H1 (cell line): ENCODE measurements around the gene PRR16. TPM values are rescaled to one million over a fixed set of nuclear protein-coding genes. Genes with fewer than 3 reads are reported as not detected.
A peak's percentile ranks its signal among the peaks of the same experiment; 100 is the strongest.

ENCODE experiments used
- CTCF ChIA-PET: fragments of 300-600 bp; sonication (Branson Sonifier 250); formaldehyde crosslinking; loops from one replicate; lab custom pipeline; 2021; ENCODE audit not compliant: partially characterized antibody; lab: Charles Lee
- POLR2A ChIA-PET: fragments of 300-600 bp; sonication (Branson Sonifier 250); formaldehyde crosslinking; loops from one replicate; lab custom pipeline; 2021; ENCODE audit warnings: inconsistent platforms; ENCODE audit not compliant: partially characterized antibody; lab: Charles Lee
- DNase-seq, 2 experiments: peaks; one replicate each; pipeline versions ENCODE4 v3.0.0 to v3.0.0-alpha.2; 2010 to 2022; ENCODE audit warnings: low spot score in 2 of 2, low read depth in 1 of 2, mixed read lengths in 1 of 2
- FAIRE-seq: peaks from 2 replicates; lab custom pipeline; 2011; peaks lifted over from hg19 to GRCh38; lab: Jason Lieb, UNC
- H2AFZ ChIP-seq: 2 replicates; pipeline ENCODE4 v1.8.1; 2012; ENCODE audit warnings: low read length, inconsistent platforms
- H2AK5ac ChIP-seq: 2 replicates; pipeline ENCODE4 v1.6.1; 2013; ENCODE audit warnings: low read depth, low read length
- H2BK120ac ChIP-seq: replicated peaks from 2 replicates; pipeline ENCODE3; 2013; ENCODE audit warnings: low read depth, low read length, inconsistent platforms
- H2BK12ac ChIP-seq: 2 replicates; pipeline ENCODE4 v1.6.1; 2013; ENCODE audit warnings: low read depth, low read length
- H2BK15ac ChIP-seq: 2 replicates; pipeline ENCODE4 v1.6.1; 2013; ENCODE audit warnings: low read length
- H2BK20ac ChIP-seq: 2 replicates; pipeline ENCODE4 v1.6.1; 2013; ENCODE audit warnings: low read length
- H2BK5ac ChIP-seq: 2 replicates; pipeline ENCODE4 v1.6.1; 2013; ENCODE audit warnings: low read depth, low read length
- H3K14ac ChIP-seq: 2 replicates; pipeline ENCODE4 v1.6.1; 2013; ENCODE audit warnings: inconsistent platforms; ENCODE audit not compliant: insufficient read length
- H3K18ac ChIP-seq: 2 replicates; pipeline ENCODE4 v1.6.1; 2013; ENCODE audit warnings: low read length; ENCODE audit errors: extremely low read depth
- H3K23ac ChIP-seq: 2 replicates; pipeline ENCODE4 v1.6.1; 2013; ENCODE audit warnings: inconsistent platforms; ENCODE audit not compliant: insufficient read length
- H3K23me2 ChIP-seq: 2 replicates; pipeline ENCODE4 v1.6.1; 2013; ENCODE audit warnings: low read depth, low read length
- H3K27ac ChIP-seq: 2 replicates; pipeline ENCODE4 v1.6.1; 2011; ENCODE audit warnings: low read depth, low read length, inconsistent platforms
- H3K27me3 ChIP-seq, 4 experiments: replicated peaks in 1 of 4; 1 replicate in 1 of 4; 2 replicates in 3 of 4; pipeline versions ENCODE4 v1.6.1 to v1.8.1; 2011 to 2013; ENCODE audit warnings: low read length in 3 of 4, mild to moderate bottlenecking in 3 of 4, inconsistent platforms in 2 of 4, mixed read lengths in 2 of 4, moderate library complexity in 1 of 4; ENCODE audit not compliant: control insufficient read depth in 3 of 4, insufficient read depth in 3 of 4; ENCODE audit errors: extremely low read depth in 1 of 4
- H3K36me3 ChIP-seq, 4 experiments: 2 replicates each; pipeline versions ENCODE4 v1.6.1 to v1.8.1; 2011 to 2013; ENCODE audit warnings: mild to moderate bottlenecking in 4 of 4, low read length in 3 of 4, moderate library complexity in 2 of 4, control low read depth in 1 of 4, inconsistent platforms in 1 of 4; ENCODE audit not compliant: insufficient read depth in 4 of 4, control insufficient read depth in 2 of 4
- H3K4ac ChIP-seq: replicated peaks from 2 replicates; pipeline ENCODE3; 2013; ENCODE audit warnings: low read length, low read depth, mixed read lengths, inconsistent platforms; ENCODE audit not compliant: insufficient read length
- H3K4me1 ChIP-seq, 4 experiments: replicated peaks in 1 of 4; 1 replicate in 1 of 4; 2 replicates in 3 of 4; pipeline versions ENCODE4 v1.6.1 to v1.8.1; 2011 to 2013; ENCODE audit warnings: low read length in 3 of 4, inconsistent platforms in 2 of 4, mixed read lengths in 1 of 4; ENCODE audit not compliant: insufficient read depth in 4 of 4, control insufficient read depth in 3 of 4
- H3K4me2 ChIP-seq, 2 experiments: 2 replicates each; pipeline versions ENCODE4 v1.6.1 to v1.8.1; 2011 to 2013; ENCODE audit warnings: low read depth in 2 of 2, low read length in 2 of 2, control low read depth in 1 of 2, inconsistent platforms in 1 of 2, mild to moderate bottlenecking in 1 of 2; ENCODE audit not compliant: insufficient read depth in 1 of 2
- H3K4me3 ChIP-seq, 4 experiments: fragments of 200-600, 300-600 bp in 1 of 4; sonication (generic), shearing (Covaris generic), sonication (Bioruptor Twin) in 1 of 4; 2 replicates each; pipeline versions ENCODE4 v1.5.1 to v1.8.1; 2011 to 2016; ENCODE audit warnings: low read length in 4 of 4, low read depth in 3 of 4, control low read depth in 2 of 4, inconsistent platforms in 2 of 4, mild to moderate bottlenecking in 2 of 4, mixed read lengths in 1 of 4, moderate library complexity in 1 of 4; ENCODE audit not compliant: insufficient read depth in 2 of 4; ENCODE audit errors: extremely low read depth in 1 of 4
- H3K56ac ChIP-seq: replicated peaks from 2 replicates; pipeline ENCODE3; 2013; ENCODE audit warnings: low read depth, mild to moderate bottlenecking, mixed read lengths, low read length, inconsistent platforms; ENCODE audit not compliant: insufficient read length
- H3K79me1 ChIP-seq: 2 replicates; pipeline ENCODE4 v1.6.1; 2013; ENCODE audit warnings: low read depth, low read length, control low read depth
- H3K79me2 ChIP-seq, 2 experiments: 2 replicates each; pipeline versions ENCODE4 v1.6.1 to v1.8.1; 2012 to 2013; ENCODE audit warnings: low read length in 2 of 2, mild to moderate bottlenecking in 2 of 2, inconsistent platforms in 1 of 2; ENCODE audit not compliant: insufficient read depth in 2 of 2, control insufficient read depth in 1 of 2
- H3K9ac ChIP-seq, 4 experiments: replicated peaks in 1 of 4; 1 replicate in 1 of 4; 2 replicates in 3 of 4; pipeline versions ENCODE4 v1.6.1 to v1.8.1; 2011 to 2013; ENCODE audit warnings: low read depth in 3 of 4, low read length in 3 of 4, control low read depth in 2 of 4, mild to moderate bottlenecking in 2 of 4, moderate library complexity in 2 of 4, inconsistent platforms in 1 of 4; ENCODE audit errors: extremely low read depth in 1 of 4
- H3K9me3 ChIP-seq, 2 experiments: 2 replicates each; pipeline versions ENCODE4 v1.6.1 to v1.8.1; 2012 to 2013; ENCODE audit warnings: mild to moderate bottlenecking in 2 of 2, moderate library complexity in 2 of 2, control low read depth in 1 of 2, inconsistent platforms in 1 of 2, low read depth in 1 of 2, low read length in 1 of 2, mixed read lengths in 1 of 2; ENCODE audit not compliant: insufficient read depth in 2 of 2
- H4K20me1 ChIP-seq, 2 experiments: replicated peaks in 1 of 2; 2 replicates each; pipeline versions ENCODE3 to v1.8.1; 2011 to 2013; ENCODE audit warnings: inconsistent platforms in 2 of 2, low read length in 2 of 2, mild to moderate bottlenecking in 1 of 2; ENCODE audit not compliant: insufficient read depth in 2 of 2, control insufficient read depth in 1 of 2
- H4K5ac ChIP-seq: 2 replicates; pipeline ENCODE4 v1.6.1; 2013; ENCODE audit warnings: low read length, low read depth, mixed read lengths, inconsistent platforms; ENCODE audit not compliant: insufficient read length
- H4K8ac ChIP-seq: 2 replicates; pipeline ENCODE4 v1.8.0; 2013; ENCODE audit warnings: mild to moderate bottlenecking, moderate library complexity, low read length, inconsistent platforms; ENCODE audit not compliant: insufficient read depth; ENCODE audit errors: extremely low read depth
- H4K91ac ChIP-seq: replicated peaks from 2 replicates; pipeline ENCODE3; 2013; ENCODE audit warnings: low read length, mixed read lengths, inconsistent platforms; ENCODE audit not compliant: insufficient read length
- BACH1 ChIP-seq: IDR thresholded peaks from 2 replicates; pipeline ENCODE4 v1.6.1; 2012; ENCODE audit warnings: low read length, improper control_type of control experiment
- BCL11A ChIP-seq, 2 experiments: IDR thresholded peaks; one replicate each; pipeline ENCODE4 v1.6.1; 2011; ENCODE audit warnings: low read depth in 2 of 2, low read length in 2 of 2, mild to moderate bottlenecking in 2 of 2
- BRCA1 ChIP-seq: IDR thresholded peaks from 2 replicates; pipeline ENCODE4 v1.6.1; 2012; ENCODE audit warnings: low read depth, low read length, improper control_type of control experiment
- KDM1A ChIP-seq: fragments of 200-600, 300-600 bp; sonication (generic); IDR thresholded peaks from 2 replicates; pipeline ENCODE4 v1.7.1; 2016; ENCODE audit warnings: mild to moderate bottlenecking, low read length, borderline replicate concordance
- KDM4A ChIP-seq: IDR thresholded peaks from one replicate; pipeline ENCODE4 v1.7.1; 2012; ENCODE audit warnings: low read depth, mild to moderate bottlenecking, moderate library complexity, low read length, inconsistent platforms; ENCODE audit not compliant: severe bottlenecking
- POLR2A ChIP-seq, 2 experiments: IDR thresholded peaks; 1 replicate in 1 of 2; 2 replicates in 1 of 2; pipeline ENCODE4 v1.6.1; 2011; ENCODE audit warnings: low read depth in 2 of 2, low read length in 2 of 2, mild to moderate bottlenecking in 2 of 2; ENCODE audit errors: control extremely low read depth in 1 of 2
- POLR2AphosphoS5 ChIP-seq: IDR thresholded peaks from 2 replicates; pipeline ENCODE4 v1.6.1; 2011; ENCODE audit warnings: low read depth, low read length
- POU5F1 ChIP-seq: IDR thresholded peaks from 2 replicates; pipeline ENCODE4 v1.6.1; 2011; ENCODE audit warnings: low read depth, mild to moderate bottlenecking, low read length, moderate library complexity
- RNF2 ChIP-seq: fragments of 200-900, 300-1000 bp; sonication (generic); IDR thresholded peaks from 2 replicates; pipeline ENCODE4 v1.7.1; 2016; ENCODE audit warnings: borderline replicate concordance, low read depth, mild to moderate bottlenecking, antibody characterized with exemption, low read length; ENCODE audit not compliant: poor library complexity, severe bottlenecking; ENCODE audit errors: missing control alignments
- SP2 ChIP-seq: IDR thresholded peaks from 2 replicates; pipeline ENCODE4 v1.6.1; 2012; ENCODE audit warnings: mild to moderate bottlenecking, low read length, inconsistent platforms
- SP4 ChIP-seq: IDR thresholded peaks from 2 replicates; pipeline ENCODE4 v1.6.1; 2012; ENCODE audit warnings: low read length, inconsistent platforms
- TAF1 ChIP-seq: IDR thresholded peaks from 2 replicates; pipeline ENCODE4 v1.6.1; 2011; ENCODE audit warnings: mild to moderate bottlenecking, low read depth, low read length
- TAF7 ChIP-seq: optimal IDR thresholded peaks from 2 replicates; pipeline ENCODE3; 2011; ENCODE audit warnings: low read depth, mild to moderate bottlenecking, inconsistent platforms, low read length, moderate library complexity, borderline replicate concordance
- ZNF274 ChIP-seq: IDR thresholded peaks from 2 replicates; pipeline ENCODE4 v1.7.0; 2012; ENCODE audit warnings: low read length, borderline replicate concordance; ENCODE audit errors: extremely low read depth
- WGBS, 2 experiments: shearing (Covaris generic) in 1 of 2; methylation state at CpG; one replicate each; pipeline versions ENCODE4 v1.1.6 to v1.1.7; 2013 to 2015; ENCODE audit warnings: low lambda C conversion rate in 2 of 2, mixed read lengths in 2 of 2, inconsistent platforms in 1 of 2, low coverage in 1 of 2, missing lambda C conversion rate in 1 of 2; ENCODE audit not compliant: insufficient replicate concordance in 2 of 2, insufficient coverage in 1 of 2, insufficient read length in 1 of 2; ENCODE audit errors: extremely low coverage in 1 of 2, missing lambda C conversion rate in 1 of 2; 5-methylcytosine and 5-hydroxymethylcytosine counted together
- polyA plus RNA-seq, 7 experiments: library from polyadenylated mRNA; depleted of rRNA in 3 of 7; stranded (reverse) in 5 of 7; unstranded in 2 of 7; fragments of >200 nt in 5 of 7; fragments of 200-250 nt in 2 of 7; gene quantifications; 1 replicate in 5 of 7; 2 replicates in 1 of 7; 4 replicates in 1 of 7; pipeline versions ENCODE4 v1.2.1 to v1.2.3, GENCODE V29; 2011 to 2013; ENCODE audit warnings: missing spikeins in 2 of 7, mixed read lengths in 2 of 7
- total RNA-seq: library from RNA; stranded (reverse); fragmentation: NEBNext Ultra II Directional; extraction: Animal tissue kit (Norgen Biotek cat#: 25700); gene quantifications from 2 replicates; pipeline ENCODE4 v1.2.1, GENCODE V29; 2021
- TF ChIP-seq, protein P1 (sequence below): IDR thresholded peaks from 2 replicates; pipeline ENCODE4 v1.6.1; 2011; ENCODE audit warnings: low read depth, mild to moderate bottlenecking, low read length; ENCODE audit not compliant: insufficient read depth

Gene PRR16
- total and polyA plus RNA-seq, 2 of the 8 experiments (the other 6 are each of a cell fraction or from before 2014, with no cell fraction given) = 0.73 to 1.6 TPM

- CTCF ChIA-PET = interaction anchor here (0.9 kb wide), 1 partner anchor 11 kb away, joined by 4 read pairs; no protein-coding TSS in a partner anchor
- 96% methylated on average over 3 of the region's 3 CpGs; no CpG with 5 or more reads in 1 of the 2 experiments for WGBS, 2 experiments
- DNase-seq = no peak
- H3K23ac ChIP-seq = no peak overlapping the region
- no peaks in the 10 kb centered on the region for H4K20me1 ChIP-seq
- H3K27me3 ChIP-seq = no peaks in the 10 kb centered on the region
- H3K14ac ChIP-seq = no peak overlapping the region
- no peak overlapping the region for H2BK20ac ChIP-seq
- no peaks in the 10 kb centered on the region for H3K9me3 ChIP-seq
- H3K79me2 ChIP-seq = no peaks in the 10 kb centered on the region
- H2BK120ac ChIP-seq = no peak overlapping the region
- H3K23me2 ChIP-seq = no peaks in the 10 kb centered on the region
- no peak overlapping the region for H2BK5ac ChIP-seq
- no peak overlapping the region for H4K5ac ChIP-seq
- no peak overlapping the region for H2AK5ac ChIP-seq
- H3K36me3 ChIP-seq = no peaks in the 10 kb centered on the region
- TF ChIP-seq POU5F1 = no peak
- no peak for TF ChIP-seq BACH1
- TF ChIP-seq, protein P1, sequence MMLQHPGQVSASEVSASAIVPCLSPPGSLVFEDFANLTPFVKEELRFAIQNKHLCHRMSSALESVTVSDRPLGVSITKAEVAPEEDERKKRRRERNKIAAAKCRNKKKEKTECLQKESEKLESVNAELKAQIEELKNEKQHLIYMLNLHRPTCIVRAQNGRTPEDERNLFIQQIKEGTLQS = no peak
- TF ChIP-seq SP4 = no peak
- no peak for TF ChIP-seq KDM1A
- TF ChIP-seq BRCA1 = no peak
- TF ChIP-seq POLR2A (IDR thresholded peaks at IDR 0.05; ENCODE audit: control extremely low read depth in 1 of 2, low read depth in 2 of 2, low read length in 2 of 2) = no peak
- no peak for TF ChIP-seq RNF2
- TF ChIP-seq KDM4A = no peak
- no peak for TF ChIP-seq BCL11A (IDR thresholded peaks at IDR 0.05; ENCODE audit: low read depth in 2 of 2, low read length in 2 of 2)
- no peak for TF ChIP-seq SP2
- no peak for TF ChIP-seq POLR2AphosphoS5
- no peak for TF ChIP-seq TAF1
- no peak for TF ChIP-seq ZNF274
- TF ChIP-seq TAF7 = no peak
- H4K91ac ChIP-seq = no peak overlapping the region
- H4K8ac ChIP-seq = no peak overlapping the region
- H3K56ac ChIP-seq = no peak overlapping the region
- H2AFZ ChIP-seq = no peak overlapping the region
- no peak overlapping the region for H3K27ac ChIP-seq
- H3K4me1 ChIP-seq = peaks cover 0 to 22% (median 11%) of the 10 kb centered on the region in 4 experiments; a peak in 4 of 7 replicates
- no peak for FAIRE-seq
- 0 out of 2 replicates have a peak overlapping the region, but pooled peaks have one; percentile 20 for H2BK12ac ChIP-seq
- no peak overlapping the region for H2BK15ac ChIP-seq
- POLR2A ChIA-PET = no interaction called here
- H3K9ac ChIP-seq = no peak overlapping the region
- peak overlapping the region; percentile 73 for H3K4ac ChIP-seq
- no peak overlapping the region for H3K4me2 ChIP-seq
- H3K4me3 ChIP-seq = no peak overlapping the region
- no peak overlapping the region; the same call in 1 of the 2 replicates for H3K18ac ChIP-seq
- H3K79me1 ChIP-seq = no peaks in the 10 kb centered on the region
These were observed 45.0 kb downstream of the PRR16 start for GRCh38 chr5:120509053-120509452.
